HepG2 (cell line): ENCODE measurements around the gene CASP1. TPM values are rescaled to one million over a fixed set of nuclear protein-coding genes. Genes with fewer than 3 reads are reported as not detected.

Experiments used
- ARID3A ChIP-seq: IDR thresholded peaks from 2 replicates; pipeline ENCODE4 v1.6.1; 2012; ENCODE audit warnings: low read depth, low read length, improper control_type of control experiment
- ELF4 ChIP-seq: sonication (generic); formaldehyde crosslinking; IDR thresholded peaks from 2 replicates; pipeline ENCODE4 v1.5.0; 2020; ENCODE audit warnings: missing genetic modification reagents, mild to moderate bottlenecking, moderate library complexity, borderline replicate concordance
- FOXA3 ChIP-seq: IDR thresholded peaks from 2 replicates; pipeline ENCODE4 v1.6.1; 2016; ENCODE audit warnings: missing genetic modification reagents, missing compliant biosample characterization
- FOXK2 ChIP-seq: fragments of 450-650 bp; IDR thresholded peaks from 2 replicates; pipeline ENCODE4 v1.6.1; 2016
- GATA4 ChIP-seq: sonication (generic); IDR thresholded peaks from 2 replicates; pipeline ENCODE4 v1.6.1; 2016; ENCODE audit warnings: antibody characterized with exemption, low read depth, borderline replicate concordance
- GATAD2A ChIP-seq: IDR thresholded peaks from 2 replicates; pipeline ENCODE4 v1.6.1; 2016
- HNF4G ChIP-seq, 2 experiments: sonication (generic) in 1 of 2; formaldehyde crosslinking in 1 of 2; IDR thresholded peaks; 2 replicates each; pipeline versions ENCODE4 v1.4.0 to v1.6.1; 2011 to 2020; ENCODE audit warnings: borderline replicate concordance in 2 of 2, low read depth in 2 of 2, mild to moderate bottlenecking in 2 of 2, low read length in 1 of 2, missing genetic modification reagents in 1 of 2, moderate library complexity in 1 of 2
- KLF13 ChIP-seq: sonication (generic); formaldehyde crosslinking; IDR thresholded peaks from 2 replicates; pipeline ENCODE4 v1.4.0; 2020; ENCODE audit warnings: mild to moderate bottlenecking, missing genetic modification reagents
- MLXIP ChIP-seq: sonication (generic); formaldehyde crosslinking; IDR thresholded peaks from 2 replicates; pipeline ENCODE4 v1.9.0; 2021; ENCODE audit warnings: missing genetic modification reagents, borderline replicate concordance
- NFIB ChIP-seq: sonication (generic); formaldehyde crosslinking; IDR thresholded peaks from 2 replicates; pipeline ENCODE4 v1.9.0; 2021; ENCODE audit warnings: missing genetic modification reagents, mild to moderate bottlenecking, borderline replicate concordance
- NFRKB ChIP-seq: fragments of 450-650 bp; IDR thresholded peaks from 2 replicates; pipeline ENCODE4 v1.6.1; 2017
- NR2F6 ChIP-seq, 2 experiments: IDR thresholded peaks; 2 replicates each; pipeline ENCODE4 v1.6.1; 2016; ENCODE audit warnings: antibody characterized with exemption in 1 of 2, mild to moderate bottlenecking in 1 of 2
- POLR2G ChIP-seq: fragments of 200-400 bp; formaldehyde crosslinking; IDR thresholded peaks from 2 replicates; pipeline ENCODE4 v1.6.1; 2018; ENCODE audit warnings: mild to moderate bottlenecking, low read depth, low read length, moderate library complexity
- SIN3B ChIP-seq: fragments of 150-350 bp; IDR thresholded peaks from 2 replicates; pipeline ENCODE4 v1.6.1; 2014; ENCODE audit warnings: low read length
- SPEN ChIP-seq: sonication (generic); formaldehyde crosslinking; IDR thresholded peaks from 2 replicates; pipeline ENCODE4 v1.5.1; 2020; ENCODE audit warnings: low read depth, mild to moderate bottlenecking, missing genetic modification reagents
- TBL1XR1 ChIP-seq: fragments of 150-350 bp; IDR thresholded peaks from 2 replicates; pipeline ENCODE4 v1.6.1; 2014; ENCODE audit warnings: borderline replicate concordance, low read length; ENCODE audit not compliant: partially characterized antibody
- THRA ChIP-seq: sonication (generic); formaldehyde crosslinking; IDR thresholded peaks from 2 replicates; pipeline ENCODE4 v1.4.0; 2020; ENCODE audit warnings: missing genetic modification reagents, borderline replicate concordance
- TOPORS ChIP-seq: sonication (generic); formaldehyde crosslinking; IDR thresholded peaks from 2 replicates; pipeline ENCODE4 v1.8.0; 2023; ENCODE audit warnings: mild to moderate bottlenecking, missing genetic modification reagents
- YY1 ChIP-seq: IDR thresholded peaks from 2 replicates; pipeline ENCODE4 v1.6.1; 2011; ENCODE audit warnings: low read length, low read depth, moderate library complexity, mild to moderate bottlenecking; ENCODE audit not compliant: insufficient read depth, insufficient replicate concordance
- ZBTB2 ChIP-seq: sonication (generic); formaldehyde crosslinking; IDR thresholded peaks from 2 replicates; pipeline ENCODE4 v1.8.0; 2022; ENCODE audit warnings: low read depth, missing genetic modification reagents
- ZBTB42 ChIP-seq: sonication (generic); formaldehyde crosslinking; IDR thresholded peaks from 2 replicates; pipeline ENCODE4 v1.5.0; 2020; ENCODE audit warnings: mild to moderate bottlenecking, missing genetic modification reagents
- ZFP82 ChIP-seq: sonication (generic); formaldehyde crosslinking; IDR thresholded peaks from 2 replicates; pipeline ENCODE4 v1.5.1; 2020; ENCODE audit warnings: mild to moderate bottlenecking, missing genetic modification reagents, borderline replicate concordance
- ZNF101 ChIP-seq: sonication (generic); formaldehyde crosslinking; IDR thresholded peaks from 2 replicates; pipeline ENCODE4 v1.4.0; 2020; ENCODE audit warnings: mild to moderate bottlenecking, low read depth, missing genetic modification reagents, borderline replicate concordance
- ZNF292 ChIP-seq: sonication (generic); formaldehyde crosslinking; IDR thresholded peaks from 2 replicates; pipeline ENCODE4 v1.8.1; 2022; ENCODE audit warnings: mild to moderate bottlenecking, low read depth, missing genetic modification reagents, borderline replicate concordance
- ZNF746 ChIP-seq: sonication (generic); formaldehyde crosslinking; IDR thresholded peaks from 2 replicates; pipeline ENCODE4 v1.8.0; 2022; ENCODE audit warnings: mild to moderate bottlenecking, missing genetic modification reagents
- polyA plus RNA-seq, 8 experiments: library from polyadenylated mRNA; depleted of rRNA in 3 of 8; stranded (reverse) in 7 of 8; unstranded in 1 of 8; fragments of >200 nt; fragmentation: Illumina TruSeq in 4 of 8; extraction: Trizol in 4 of 8; gene quantifications; 2 replicates each; pipeline versions ENCODE4 v1.2.1 to v1.2.3, GENCODE V29; 2011 to 2016; ENCODE audit warnings: low read depth in 4 of 8, missing spikeins in 1 of 8, mixed read lengths in 1 of 8; ENCODE audit not compliant: insufficient read depth in 1 of 8
- total RNA-seq, 5 experiments: library from RNA; depleted of rRNA; stranded (reverse); fragments of >200 nt; fragmentation: Illumina TruSeq; extraction: Trizol; gene quantifications; 2 replicates each; pipeline ENCODE4 v1.2.3, GENCODE V29; 2016; ENCODE audit warnings: low read depth in 1 of 5

CASP1 gene
- total and polyA plus RNA-seq, 2 of the 13 experiments (the other 11 are each of a cell fraction or from before 2014, with no cell fraction given), result 0.34 to 5.2 TPM

GRCh38 chr11:105000167-105000566 is 34.8 kb downstream of the CASP1 start (continued):
- TF ChIP-seq YY1, result no peak
- no peak for TF ChIP-seq ZNF101
- no peak for TF ChIP-seq TBL1XR1
- peak; percentile 55; the same call in 1 of the 2 replicates for TF ChIP-seq GATAD2A (CRISPR knock-in tag)
- TF ChIP-seq MLXIP, result no peak
- peak; percentile 59; the same call in 1 of the 2 replicates for TF ChIP-seq ARID3A
- TF ChIP-seq KLF13 (CRISPR knock-in tag), result no peak
- no peak for TF ChIP-seq NR2F6 (IDR thresholded peaks at IDR 0.05)
- no peak for TF ChIP-seq NR2F6 (CRISPR knock-in tag; IDR thresholded peaks at IDR 0.05)
- TF ChIP-seq ZNF746, result no peak
- no peak for TF ChIP-seq THRA (CRISPR knock-in tag)
- no peak for TF ChIP-seq POLR2G
- no peak for TF ChIP-seq HNF4G (IDR thresholded peaks at IDR 0.05; ENCODE audit: borderline replicate concordance, low read depth, low read length)
- no peak for TF ChIP-seq HNF4G (CRISPR knock-in tag; IDR thresholded peaks at IDR 0.05; ENCODE audit: borderline replicate concordance, low read depth)
- no peak for TF ChIP-seq SPEN
- TF ChIP-seq ZNF292 (CRISPR knock-in tag), result no peak
- TF ChIP-seq NFRKB, result no peak
- no peak for TF ChIP-seq ZBTB2
- no peak for TF ChIP-seq ZBTB42 (CRISPR knock-in tag)
- TF ChIP-seq ZFP82, result no peak
- TF ChIP-seq FOXA3, result peak; percentile 10; the same call in 1 of the 2 replicates
- TF ChIP-seq FOXK2, result no peak
- TF ChIP-seq SIN3B, result no peak
- TF ChIP-seq TOPORS (CRISPR knock-in tag), result no peak
- no peak for TF ChIP-seq NFIB (CRISPR knock-in tag)
- TF ChIP-seq GATA4, result no peak
- no peak for TF ChIP-seq ELF4 (CRISPR knock-in tag)
